Activated T-cell treated with anti-CD3 and anti-CD28 coated beads, Interleukin-2, amount 50 U/mL, for 1 hour (primary cell): ENCODE measurements around the gene RGS13.
"Not testable (repeated sequence)": the region's sequence is repeated elsewhere in the genome, so short reads cannot be mapped to it uniquely, and the experiment has no call there.

Experiments
- DNase-seq: peaks from one replicate; pipeline ENCODE4 v3.0.0-alpha.2; 2020

RGS13 gene

DNA sequence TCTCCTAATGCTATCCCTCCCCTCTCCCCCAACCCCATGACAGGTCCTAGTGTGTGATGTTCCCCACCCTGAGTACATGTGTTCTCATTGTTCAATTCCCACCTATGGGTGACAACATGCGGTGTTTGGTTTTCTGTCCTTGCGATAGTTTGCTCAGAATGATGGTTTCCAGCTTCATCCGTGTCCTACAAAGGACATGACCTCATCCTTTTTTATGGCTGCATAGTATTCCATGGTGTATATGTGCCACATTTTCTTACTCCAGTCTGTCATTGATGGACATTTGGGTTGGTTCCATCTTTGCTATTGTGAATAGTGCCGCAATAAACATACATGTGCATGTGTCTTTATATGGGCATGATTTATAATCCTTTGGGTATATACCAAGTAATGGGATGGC lies 47.1 kb downstream of the RGS13 start:
- DNase-seq, result not testable (repeated sequence)

DNA sequence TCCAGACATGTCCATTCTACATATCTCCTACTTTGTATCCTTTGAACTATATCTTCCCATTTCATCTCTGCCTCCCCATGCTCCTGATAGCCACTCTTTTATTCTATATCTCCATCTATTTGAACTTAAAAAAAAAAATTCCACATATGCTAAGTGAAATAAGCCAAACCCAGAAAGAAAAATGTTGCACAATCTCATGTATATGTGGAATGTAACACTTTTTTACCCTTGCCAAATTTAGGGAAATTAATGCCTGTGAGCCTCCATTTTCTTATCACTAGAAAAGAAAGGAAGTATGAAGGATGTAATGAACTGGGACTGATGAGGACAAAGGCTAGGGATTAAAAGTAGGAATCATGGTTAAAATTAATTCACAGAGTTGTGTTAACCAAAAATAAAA lies 53.5 kb downstream of the RGS13 start:
- no peak for DNase-seq

DNA sequence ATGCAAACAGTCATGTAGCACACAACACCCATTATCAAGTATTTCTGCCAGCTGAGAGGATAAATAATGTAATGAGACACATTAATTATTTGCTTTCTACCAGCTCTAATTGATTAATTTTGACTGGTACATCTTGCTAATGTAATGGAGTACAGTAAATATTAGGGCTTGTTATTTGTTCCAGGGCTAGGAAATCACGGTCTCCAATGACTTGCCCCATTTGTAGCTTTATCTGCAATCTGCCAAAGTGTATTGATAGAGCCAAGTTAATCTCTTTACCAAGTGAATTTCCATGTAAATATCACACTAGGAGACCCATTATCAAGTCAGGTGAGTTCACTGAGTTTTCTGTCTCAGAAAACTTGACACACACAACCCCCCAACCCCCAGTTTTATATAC lies 55.1 kb downstream of the RGS13 start:
- no peak for DNase-seq

DNA sequence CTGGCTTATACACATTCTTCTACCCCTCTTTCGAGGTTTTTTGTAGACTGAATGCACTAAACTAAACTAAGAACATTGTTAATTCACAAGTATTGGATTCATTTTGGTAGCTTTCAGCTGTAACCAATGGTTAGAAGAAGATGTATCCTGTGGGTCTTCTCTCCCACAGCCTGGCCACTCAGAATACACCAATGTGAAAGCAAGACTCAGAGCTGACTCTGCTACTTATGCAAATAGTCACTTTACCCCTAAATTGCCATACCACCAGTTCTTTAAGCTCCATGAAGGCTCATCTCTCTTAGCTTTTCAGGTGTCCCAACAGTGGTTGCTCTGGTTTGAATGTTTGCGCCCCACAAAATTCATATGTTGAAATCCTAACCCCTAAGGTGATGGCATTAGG lies 60.1 kb downstream of the RGS13 start:
- DNase-seq, result no peak

DNA sequence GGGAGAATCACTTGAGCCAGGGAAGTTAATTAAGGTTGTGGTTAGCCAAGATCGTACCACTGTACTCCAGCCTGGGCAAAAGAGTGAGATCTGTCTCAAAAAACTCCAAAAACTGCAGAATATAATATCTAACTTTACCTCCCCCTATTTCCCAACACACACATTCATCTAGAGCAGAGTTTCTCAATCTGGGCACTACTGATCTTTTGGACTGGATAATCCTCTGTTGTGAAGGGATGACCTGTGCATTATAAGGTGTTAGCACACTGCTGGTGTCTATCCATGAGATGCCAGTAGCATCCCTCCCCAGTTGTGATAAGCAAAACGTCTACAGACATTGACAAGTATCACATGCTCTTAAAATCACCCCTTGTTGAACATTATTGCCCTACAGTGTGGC lies 61.8 kb downstream of the RGS13 start:
- DNase-seq, result no peak

DNA sequence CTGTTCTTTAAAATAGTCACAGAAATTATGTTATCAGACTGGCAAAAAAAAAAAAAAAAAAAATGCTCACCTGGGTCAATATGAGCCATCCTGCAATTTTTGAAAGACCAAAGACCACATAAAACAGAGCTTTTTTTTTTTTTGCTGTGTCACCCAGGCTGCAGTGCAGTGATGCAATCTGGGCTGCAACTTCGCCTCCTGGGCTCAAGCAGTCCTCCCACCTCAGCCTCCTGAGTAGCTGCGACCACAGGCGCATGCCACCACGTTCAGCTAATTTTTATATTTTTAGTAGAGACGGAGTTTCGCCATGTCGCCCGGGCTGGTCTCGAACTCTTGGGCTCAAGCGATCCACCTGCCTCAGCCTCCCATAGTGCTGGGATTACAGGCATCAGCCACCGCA lies 62.8 kb downstream of the RGS13 start:
- no peak for DNase-seq

DNA sequence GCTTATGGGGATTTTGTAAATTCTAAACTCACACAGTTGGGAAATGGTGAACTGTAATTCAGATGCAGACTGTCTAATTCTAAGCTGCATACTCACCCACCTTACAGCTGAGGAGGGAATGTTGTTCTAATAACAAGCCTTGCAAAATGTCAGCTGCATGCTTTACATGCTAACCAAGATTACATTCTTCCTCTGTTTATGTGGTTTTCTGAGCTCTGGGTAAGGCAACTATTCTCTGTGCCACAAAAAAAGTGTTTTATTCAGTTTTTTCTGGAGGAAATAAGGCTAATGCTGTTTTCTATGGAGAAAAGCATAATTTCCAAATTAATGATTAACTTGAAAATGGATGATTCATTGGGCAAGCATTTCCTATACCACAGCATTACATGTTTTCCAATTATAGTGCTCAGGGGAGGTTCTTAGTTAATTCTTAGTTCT lies 64.9 kb downstream of the RGS13 start:
- DNase-seq, result no peak

DNA sequence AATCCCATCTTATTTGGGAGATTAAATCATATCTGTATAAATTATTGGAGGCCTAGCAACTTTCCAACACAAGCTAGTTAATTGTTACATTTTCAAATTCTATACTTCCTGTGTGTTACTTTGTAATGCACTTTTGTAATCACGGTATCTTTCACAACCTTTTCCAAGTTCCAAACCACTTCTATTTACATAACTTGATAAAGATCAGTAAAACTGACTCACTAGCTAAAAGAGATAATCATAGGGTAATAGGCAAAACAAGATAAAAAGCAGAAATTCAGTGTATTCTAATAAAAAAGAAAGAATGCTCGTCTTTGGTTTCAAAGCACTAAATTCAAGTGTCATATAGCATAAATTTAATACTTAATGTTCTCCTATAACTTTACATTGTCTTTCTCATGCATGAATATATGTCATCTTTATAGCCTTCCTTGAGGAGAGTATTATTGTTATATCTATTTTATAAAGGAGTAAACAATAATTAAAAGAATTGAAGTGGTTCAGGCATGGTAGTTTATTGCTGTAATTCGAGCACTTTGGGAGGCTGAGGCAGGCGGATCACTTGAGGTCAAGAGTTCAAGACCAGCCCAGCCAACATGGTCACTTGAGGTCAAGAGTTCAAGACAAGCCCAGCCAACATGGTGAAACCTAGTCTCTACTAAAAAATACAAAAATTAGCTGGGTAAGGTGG lies 66.4 kb downstream of the RGS13 start:
- DNase-seq, result no peak

DNA sequence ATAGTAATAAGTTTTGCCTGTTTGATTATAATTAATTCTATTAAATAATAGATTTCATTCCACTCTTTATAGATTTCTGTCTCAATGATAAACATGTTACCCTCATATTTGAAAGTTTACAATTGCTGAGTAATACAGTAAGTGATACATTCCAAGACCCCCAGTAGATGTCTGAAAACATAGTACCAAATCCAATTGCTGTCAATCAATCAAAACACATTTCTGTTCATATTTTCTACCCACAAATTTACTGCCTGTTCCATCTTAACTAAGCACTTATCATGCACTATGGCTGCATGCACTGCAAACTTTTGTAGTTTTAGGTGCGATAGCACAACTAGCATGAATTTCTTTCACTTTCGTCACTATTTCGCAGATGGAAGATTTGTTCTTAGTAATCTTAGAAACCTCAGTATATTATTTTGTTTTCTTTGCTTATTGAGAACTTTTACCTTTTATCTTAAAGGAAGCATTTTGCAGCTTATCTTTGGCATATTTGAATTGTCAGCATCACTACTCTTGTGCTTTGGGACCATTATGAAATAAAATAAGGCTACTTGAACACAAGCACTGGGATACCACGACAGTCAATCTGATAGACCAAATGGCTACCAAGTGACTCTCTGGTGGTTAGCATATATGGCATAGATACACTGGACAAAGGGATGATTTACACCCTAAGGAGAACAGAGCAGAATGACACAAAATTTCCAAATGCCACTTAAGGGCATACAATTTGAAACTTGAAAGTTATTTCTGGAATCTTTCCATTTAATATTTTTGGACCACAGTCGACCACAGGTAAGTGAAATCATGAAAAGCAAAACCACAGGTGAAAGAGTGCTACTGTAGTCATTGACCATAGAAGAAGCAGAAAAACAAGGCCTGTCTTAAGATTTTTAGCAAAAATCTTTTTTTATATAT lies 67.6 kb downstream of the RGS13 start:
- no peak for DNase-seq

DNA sequence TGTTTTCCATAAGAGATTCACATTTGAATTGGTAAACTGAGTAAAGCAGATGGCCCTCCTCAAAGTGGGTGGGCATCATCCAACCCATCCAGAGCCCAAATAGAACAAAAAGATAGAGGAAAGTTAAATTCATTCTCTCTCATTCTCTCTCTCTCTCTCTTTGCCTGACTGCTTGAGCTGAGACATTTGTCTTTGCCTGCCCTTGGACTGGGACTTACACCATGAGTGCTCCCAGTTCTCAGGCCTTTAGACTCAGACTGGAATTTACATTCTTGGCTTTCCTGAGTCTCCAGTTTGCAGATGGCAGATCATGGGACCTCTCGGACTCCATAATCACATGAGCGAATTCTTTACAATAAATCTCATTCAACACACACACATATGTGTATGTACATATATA lies 69.6 kb downstream of the RGS13 start:
- DNase-seq, result no peak

DNA sequence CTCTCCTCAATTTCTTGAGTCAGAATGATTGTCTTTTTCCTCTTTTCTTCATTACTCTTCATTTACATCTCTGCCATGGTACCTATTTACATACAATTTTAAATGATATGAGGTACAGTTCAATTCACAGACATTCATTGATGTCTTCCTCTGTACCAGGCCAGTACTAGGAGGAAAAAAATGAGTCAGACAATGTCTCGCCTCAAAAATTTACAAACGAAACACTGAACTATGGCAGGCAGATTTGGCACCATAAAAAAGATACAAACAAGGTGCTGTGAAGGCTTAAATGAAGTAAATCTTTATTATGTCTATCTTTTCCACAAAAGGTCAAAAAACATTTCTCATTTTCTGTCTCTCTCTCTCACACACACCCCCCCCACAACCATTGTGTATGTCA lies 71.0 kb downstream of the RGS13 start:
- DNase-seq, result no peak

DNA sequence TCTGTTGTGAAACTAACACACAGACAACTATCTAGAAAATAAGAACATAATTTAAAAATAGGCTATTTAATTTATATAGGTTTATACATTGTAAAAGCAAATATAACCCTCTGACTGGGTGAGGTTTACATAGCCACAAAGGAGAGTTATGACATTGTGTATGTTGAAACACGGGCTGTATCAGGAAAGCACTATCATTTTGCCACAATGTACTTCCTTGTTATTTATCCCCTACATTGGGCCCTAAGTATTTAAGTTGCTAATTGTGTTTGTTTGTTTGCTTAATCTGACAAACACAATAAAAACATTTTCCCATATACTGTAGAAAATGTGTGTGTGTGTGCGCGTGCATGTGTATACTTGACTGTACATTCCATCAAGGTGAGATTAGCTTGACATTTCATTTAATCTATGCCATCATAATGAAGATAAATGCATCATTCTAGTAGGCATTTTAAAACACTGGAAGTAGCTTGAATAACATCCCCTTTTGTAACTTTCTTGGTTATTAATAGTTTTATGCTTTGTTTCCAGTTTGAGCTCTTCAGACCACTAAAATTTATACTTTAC lies 72.1 kb downstream of the RGS13 start:
- DNase-seq, result no peak

DNA sequence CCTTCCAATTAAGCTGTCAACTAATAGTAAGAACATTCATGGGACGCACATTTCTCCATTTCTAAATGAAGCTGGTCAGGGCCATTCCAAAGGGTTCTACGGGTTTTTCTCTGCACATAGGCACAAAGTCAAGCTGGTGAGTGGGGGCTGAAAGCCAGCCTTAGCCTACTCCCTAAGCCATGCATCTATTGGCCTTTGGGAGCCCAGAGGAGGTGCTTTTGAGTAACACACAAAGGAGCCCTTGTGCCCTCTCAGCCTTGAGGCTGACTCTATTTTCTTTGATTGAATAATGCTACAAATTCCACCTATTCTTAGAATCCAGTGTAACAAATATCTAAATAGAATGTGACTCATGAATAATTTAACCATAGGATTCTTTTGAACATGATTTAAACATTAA lies 73.6 kb downstream of the RGS13 start:
- no peak for DNase-seq
